HEK293T (cell line): ENCODE measurements around the gene GRPEL2.

ENCODE experiments used
- FOXA1 ChIP-seq: fragments of 450-650 bp; IDR thresholded peaks from 2 replicates; pipeline ENCODE4 v1.6.1; 2016; ENCODE audit warnings: mild to moderate bottlenecking
- FOXM1 ChIP-seq: fragments of 450-650 bp; IDR thresholded peaks from 2 replicates; pipeline ENCODE4 v1.6.1; 2017; ENCODE audit warnings: mild to moderate bottlenecking, borderline replicate concordance
- HDGF ChIP-seq: fragments of 450-650 bp; IDR thresholded peaks from 2 replicates; pipeline ENCODE4 v1.6.1; 2017; ENCODE audit warnings: antibody characterized with exemption, borderline replicate concordance
- NFRKB ChIP-seq: fragments of 450-650 bp; IDR thresholded peaks from 2 replicates; pipeline ENCODE4 v1.6.1; 2016; ENCODE audit warnings: mild to moderate bottlenecking, moderate library complexity
- SUZ12 ChIP-seq: fragments of 450-650 bp; IDR thresholded peaks from 2 replicates; pipeline ENCODE4 v1.6.1; 2016; ENCODE audit warnings: mild to moderate bottlenecking
- TARDBP ChIP-seq: fragments of 450-650 bp; IDR thresholded peaks from 2 replicates; pipeline ENCODE4 v1.6.1; 2016
- ZNF384 ChIP-seq: fragments of 450-650 bp; IDR thresholded peaks from 2 replicates; pipeline ENCODE4 v1.6.1; 2016

DNA sequence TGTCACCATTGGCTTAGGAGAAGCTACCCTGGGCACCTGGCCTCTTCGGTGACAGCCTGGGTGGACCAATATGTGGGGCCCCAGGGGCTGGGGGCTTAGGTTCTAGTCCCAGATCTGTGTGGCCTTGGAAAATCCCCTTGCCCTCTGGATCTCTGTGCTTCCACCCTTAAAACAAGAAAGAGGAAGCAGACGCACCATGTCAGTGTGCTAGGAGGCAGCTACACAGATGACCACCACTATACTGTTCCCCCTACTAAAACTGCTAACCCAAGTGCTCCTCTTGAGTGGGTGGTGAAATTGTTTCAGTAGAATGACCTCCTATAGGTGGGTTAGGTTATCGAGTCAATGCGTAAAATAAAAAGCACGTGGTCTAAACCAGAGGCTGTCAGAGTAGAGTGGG is 42.7 kb upstream of the GRPEL2 start:
- TF ChIP-seq FOXM1 (no peak), SUZ12 (no peak), TARDBP (no peak), NFRKB (no peak), FOXA1 (no peak), HDGF (no peak), ZNF384 (no peak)
